Gastrocnemius medialis (tissue), 4 donors: Measurements from ENCODE around the gene VPREB3. TPM values are rescaled to one million over a fixed set of nuclear protein-coding genes. Genes with fewer than 3 reads are reported as not detected.

Experiments used
- ATAC-seq, 2 donors: fragments of 150-250 bp; one replicate each; pipeline ENCODE4 v1.9.1; 2016
- DNase-seq, 2 donors: peaks; one replicate each; pipeline ENCODE4 v3.0.0-alpha.2; 2019
- H3K27ac ChIP-seq, 4 donors: fragments of 200-600 bp; sonication (generic); 1 replicate in 1 of 4; 2 replicates in 3 of 4; pipeline ENCODE4 v1.5.1; 2016 to 2018; ENCODE audit warnings: mild to moderate bottlenecking in 2 of 4, moderate library complexity in 1 of 4
- H3K27me3 ChIP-seq, 3 donors: fragments of 200-600 bp; sonication (generic) in 2 of 3; 1 replicate in 1 of 3; 2 replicates in 2 of 3; pipeline versions ENCODE4 v1.5.1 to v1.6.0; 2016 to 2019; ENCODE audit warnings: mild to moderate bottlenecking in 1 of 3, moderate library complexity in 1 of 3
- H3K36me3 ChIP-seq, 2 donors: fragments of 200-600 bp; sonication (generic) in 1 of 2; one replicate each; pipeline ENCODE4 v1.5.1; 2017 to 2018
- H3K4me1 ChIP-seq, 2 donors: fragments of 200-600 bp; sonication (generic) in 1 of 2; one replicate each; pipeline ENCODE4 v1.5.1; 2016 to 2017; ENCODE audit warnings: mild to moderate bottlenecking in 2 of 2
- H3K4me3 ChIP-seq, 4 donors: fragments of 200-600 bp; sonication (generic) in 3 of 4; 1 replicate in 1 of 4; 2 replicates in 3 of 4; pipeline ENCODE4 v1.5.1; 2016 to 2019; ENCODE audit warnings: mild to moderate bottlenecking in 2 of 4
- H3K9me3 ChIP-seq, 3 donors: fragments of 200-600 bp; sonication (generic) in 2 of 3; 1 replicate in 1 of 3; 2 replicates in 2 of 3; pipeline ENCODE4 v1.5.1; 2016 to 2019
- POLR2A ChIP-seq, 2 donors: fragments of 450-650 bp; IDR thresholded peaks; one replicate each; pipeline ENCODE4 v1.6.1; 2017; ENCODE audit warnings: antibody characterized with exemption in 2 of 2, mild to moderate bottlenecking in 2 of 2, moderate library complexity in 2 of 2
- in situ Hi-C, 4 donors: fragments of 200-750 bp; cut with MboI; loops; one replicate each; pipeline versions ENCODE4 v1.15.0 to v1.8.0; 2017; ENCODE audit warnings: low sequenced_read_pairs in 4 of 4
- intact Hi-C: fragments of 100-400 bp; cut with DNase I; formaldehyde crosslinking; loops from one replicate; pipeline ENCODE4 v1.15.1; 2023; ENCODE audit warnings: low total_unique reads
- total RNA-seq, 4 donors: library from RNA; depleted of rRNA; stranded (reverse); fragments of >200 nt; gene quantifications; one replicate each; pipeline versions ENCODE4 v1.1.0 to v1.2.3, GENCODE V29; 2016
- TF ChIP-seq, protein P1 (sequence below), 5 experiments: fragments of 450-650 bp in 3 of 5; fragments of 200-600 bp in 2 of 5; sonication (generic) in 2 of 5; IDR thresholded peaks in 4 of 5; conservative IDR thresholded peaks in 1 of 5; 1 replicate in 4 of 5; 2 replicates in 1 of 5; pipeline ENCODE4 v1.5.1; 2016 to 2019; ENCODE audit warnings: antibody characterized with exemption in 5 of 5, mild to moderate bottlenecking in 3 of 5, moderate library complexity in 3 of 5

Gene VPREB3
- total RNA-seq, 4 donors from 2014 or later, result 1.1 TPM; not detected in 3

DNA sequence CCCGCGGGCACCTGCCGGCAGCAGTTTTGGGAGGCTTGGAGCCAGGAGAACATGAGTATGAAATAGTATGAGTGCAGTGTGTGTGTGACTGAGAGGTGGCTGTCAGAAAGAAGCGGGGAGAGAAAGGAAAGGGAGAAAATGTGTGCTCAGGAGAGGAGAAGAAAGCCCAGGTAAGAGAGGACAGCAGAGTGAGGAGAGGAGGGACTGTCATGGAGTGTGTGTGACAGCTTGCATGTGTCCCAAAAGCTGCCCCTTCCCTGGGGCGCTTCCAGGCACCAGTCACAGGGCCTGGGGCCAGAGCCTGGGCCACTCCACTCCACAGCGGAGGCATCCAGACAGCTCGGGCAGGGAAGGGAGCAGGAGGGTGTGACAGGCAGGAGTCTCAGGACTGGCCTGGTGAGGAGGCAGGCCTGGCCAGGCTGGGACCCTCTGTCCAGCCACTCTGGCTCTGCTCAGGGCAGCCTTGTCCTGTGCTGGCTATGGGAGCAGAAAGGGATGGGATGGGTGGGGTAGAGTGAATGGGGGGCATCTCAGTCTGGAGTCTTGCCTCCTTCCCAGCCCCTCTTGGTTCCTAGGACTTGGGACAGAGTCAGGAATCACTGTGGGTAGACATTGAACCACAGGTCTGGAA, 19.4 kb upstream of the VPREB3 start:
- in situ Hi-C loops (loop anchor here in 3 of 4 donors (5.0 to 10.0 kb wide), 3 partner anchors 71 to 79 kb away; no protein-coding TSS in a partner anchor), intact Hi-C loops (no loop called here)
- Histone ChIP-seq H3K4me3 (peak overlapping the region in 2 of 4 donors; percentile 29 to 62), H3K27ac (no peak overlapping the region), H3K36me3 (no peaks in the 10 kb centered on the region), H3K9me3 (no peaks in the 10 kb centered on the region), H3K27me3 (no peaks in the 10 kb centered on the region), H3K4me1 (peaks cover 10 to 16% of the 10 kb centered on the region in 2 donors)
- no peak for DNase-seq
- TF ChIP-seq, protein P1, sequence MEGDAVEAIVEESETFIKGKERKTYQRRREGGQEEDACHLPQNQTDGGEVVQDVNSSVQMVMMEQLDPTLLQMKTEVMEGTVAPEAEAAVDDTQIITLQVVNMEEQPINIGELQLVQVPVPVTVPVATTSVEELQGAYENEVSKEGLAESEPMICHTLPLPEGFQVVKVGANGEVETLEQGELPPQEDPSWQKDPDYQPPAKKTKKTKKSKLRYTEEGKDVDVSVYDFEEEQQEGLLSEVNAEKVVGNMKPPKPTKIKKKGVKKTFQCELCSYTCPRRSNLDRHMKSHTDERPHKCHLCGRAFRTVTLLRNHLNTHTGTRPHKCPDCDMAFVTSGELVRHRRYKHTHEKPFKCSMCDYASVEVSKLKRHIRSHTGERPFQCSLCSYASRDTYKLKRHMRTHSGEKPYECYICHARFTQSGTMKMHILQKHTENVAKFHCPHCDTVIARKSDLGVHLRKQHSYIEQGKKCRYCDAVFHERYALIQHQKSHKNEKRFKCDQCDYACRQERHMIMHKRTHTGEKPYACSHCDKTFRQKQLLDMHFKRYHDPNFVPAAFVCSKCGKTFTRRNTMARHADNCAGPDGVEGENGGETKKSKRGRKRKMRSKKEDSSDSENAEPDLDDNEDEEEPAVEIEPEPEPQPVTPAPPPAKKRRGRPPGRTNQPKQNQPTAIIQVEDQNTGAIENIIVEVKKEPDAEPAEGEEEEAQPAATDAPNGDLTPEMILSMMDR (IDR thresholded peaks at IDR 0.05 in 4 of 5, conservative IDR thresholded peaks at IDR 0.05 in 1 of 5), result no peak
- TF ChIP-seq POLR2A (IDR thresholded peaks at IDR 0.05), result no peak
- no peak for ATAC-seq

DNA sequence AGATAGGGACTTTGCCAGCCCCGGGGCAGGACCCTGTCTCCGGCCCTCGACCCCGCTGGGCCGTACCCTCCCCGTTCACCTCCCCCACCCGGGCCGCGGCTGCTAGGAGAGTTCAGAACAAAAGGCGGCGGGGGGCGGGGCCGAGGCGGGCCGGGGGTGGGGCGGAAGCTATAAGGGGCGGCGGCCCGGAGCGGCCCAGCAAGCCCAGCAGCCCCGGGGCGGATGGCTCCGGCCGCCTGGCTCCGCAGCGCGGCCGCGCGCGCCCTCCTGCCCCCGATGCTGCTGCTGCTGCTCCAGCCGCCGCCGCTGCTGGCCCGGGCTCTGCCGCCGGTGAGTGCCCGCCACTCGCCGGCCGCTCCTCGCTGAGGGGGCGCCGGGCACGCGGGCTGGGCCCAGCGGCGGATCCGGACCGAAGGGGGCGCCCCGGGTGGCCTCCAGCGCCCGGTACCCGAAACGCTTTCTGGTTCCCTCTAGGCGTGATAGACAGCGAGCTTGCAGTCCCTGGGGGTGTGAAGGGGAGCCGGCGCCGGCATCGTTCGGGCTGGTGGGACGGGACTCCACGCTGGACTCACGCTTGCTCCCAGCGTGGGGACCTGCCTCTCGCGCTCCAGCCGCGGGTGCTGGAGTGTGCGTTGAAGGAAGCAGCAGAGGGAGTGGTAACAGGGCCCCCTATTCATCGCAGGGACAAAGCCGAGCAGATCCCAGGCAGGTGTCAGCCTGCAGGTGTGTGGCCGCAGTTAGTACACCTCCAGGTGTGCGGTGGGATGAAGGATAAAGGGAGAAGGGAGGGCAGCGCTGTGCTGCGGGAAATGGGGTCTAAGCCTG, 18.6 kb upstream of the VPREB3 start, which contains the start of gene MMP11:
Gene MMP11, plus strand, starts transcription at position 201 of the 825 bp plus-strand sequence. Its CDS starts 22 bp downstream, at position 223.
- peaks cover 11 to 16% of the 10 kb centered on the region in 2 donors for H3K4me1 ChIP-seq

DNA sequence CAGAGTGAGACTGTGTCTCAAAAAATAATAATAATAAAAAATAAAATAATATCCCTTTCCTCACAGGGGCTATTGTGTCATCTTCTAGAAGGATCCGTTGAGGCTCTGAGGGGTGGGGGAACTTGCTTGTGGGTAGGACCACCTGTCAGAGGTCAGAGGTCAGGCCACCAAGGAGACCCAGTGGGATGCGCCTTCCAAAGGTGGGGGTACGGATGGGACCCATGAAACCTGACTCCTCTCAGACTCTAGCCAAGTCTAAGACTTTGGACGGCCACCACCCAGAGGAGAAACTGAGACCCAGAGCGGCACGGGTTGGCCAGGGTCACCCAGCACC, 18.1 kb upstream of the VPREB3 start:
- intact Hi-C loops, result no loop called here
- DNase-seq, result no peak

More for the DNA sequence above, 18.6 kb upstream of the VPREB3 start, which contains the start of gene MMP11:
- Histone ChIP-seq H3K9me3 (no peaks in the 10 kb centered on the region), H3K4me3 (peak within 1 kb of the TSS; percentile 37 to 62 (median 54)), H3K27me3 (no peaks in the 10 kb centered on the region), H3K36me3 (no peaks in the 10 kb centered on the region), H3K27ac (peak within 1 kb of the TSS in 3 of 4 donors; percentile 45 to 51 (median 47))
- no peak for ATAC-seq
- in situ Hi-C loops (loop anchor here in 3 of 4 donors (5.0 to 10.0 kb wide), 3 partner anchors 72 to 79 kb away; no protein-coding TSS in a partner anchor), intact Hi-C loops (no loop called here)
- DNase-seq, result no peak
- TF ChIP-seq, protein P1 (IDR thresholded peaks at IDR 0.05 in 4 of 5, conservative IDR thresholded peaks at IDR 0.05 in 1 of 5), result no peak
- no peak for TF ChIP-seq POLR2A (IDR thresholded peaks at IDR 0.05)

DNA sequence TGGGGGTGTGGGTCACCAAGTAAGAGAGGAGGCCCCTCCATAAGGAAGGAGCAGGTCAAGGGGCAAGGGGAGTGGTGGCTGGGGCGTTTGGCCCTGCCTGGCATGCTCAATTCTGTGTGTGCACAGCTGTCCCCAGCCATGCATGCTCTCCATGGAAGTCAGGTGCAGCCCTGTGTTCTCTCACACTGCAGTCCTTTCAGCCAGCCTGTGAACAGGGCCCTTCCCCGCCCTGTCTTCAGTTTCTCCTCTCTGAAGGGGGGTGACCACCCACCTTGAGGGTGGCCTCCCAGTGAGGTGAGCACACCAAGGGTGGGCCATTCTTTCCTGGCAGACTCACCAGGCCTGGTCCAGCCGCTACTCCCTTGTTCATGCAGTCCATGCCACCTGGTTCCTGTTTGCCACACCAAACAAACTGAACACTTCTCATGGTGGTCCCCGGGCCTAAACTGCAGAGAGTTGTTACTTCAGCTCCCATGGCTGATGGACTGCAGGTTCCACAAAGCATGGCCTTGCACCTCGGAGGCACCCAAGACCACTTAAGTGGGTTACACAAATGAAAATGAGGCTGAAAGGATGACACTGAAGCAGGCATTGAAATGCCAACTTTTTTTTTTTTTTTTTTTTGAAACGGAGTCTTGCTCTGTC, 15.2 kb upstream of the VPREB3 start:
- no peak for ATAC-seq
- no peak overlapping the region for H3K4me3 ChIP-seq
- intact Hi-C loops, result loop anchor here (2.0 to 5.0 kb wide), 6 partner anchors 17 to 247 kb away; partner anchors contain the start of genes MIF and SMARCB1
- DNase-seq, result no peak
- H3K27me3 ChIP-seq, result no peaks in the 10 kb centered on the region
- no peaks in the 10 kb centered on the region for H3K9me3 ChIP-seq
- in situ Hi-C loops, result no loop called here
- peaks cover 25 to 35% of the 10 kb centered on the region in 2 donors for H3K4me1 ChIP-seq
- TF ChIP-seq, protein P1 (IDR thresholded peaks at IDR 0.05 in 4 of 5, conservative IDR thresholded peaks at IDR 0.05 in 1 of 5), result no peak
- peak overlapping the region; percentile 96 to 100 (median 100) for H3K27ac ChIP-seq
- H3K36me3 ChIP-seq, result no peaks in the 10 kb centered on the region

More for the DNA sequence above, 18.1 kb upstream of the VPREB3 start:
- no peaks in the 10 kb centered on the region for H3K27me3 ChIP-seq
- H3K27ac ChIP-seq, result peak overlapping the region in 3 of 4 donors; percentile 45 to 51 (median 47)
- TF ChIP-seq, protein P1 (IDR thresholded peaks at IDR 0.05 in 4 of 5, conservative IDR thresholded peaks at IDR 0.05 in 1 of 5), result no peak
- TF ChIP-seq POLR2A (IDR thresholded peaks at IDR 0.05), result no peak
- no peaks in the 10 kb centered on the region for H3K9me3 ChIP-seq
- H3K36me3 ChIP-seq, result no peaks in the 10 kb centered on the region
- ATAC-seq, result no peak
- peak overlapping the region; percentile 37 to 62 (median 54) for H3K4me3 ChIP-seq
- peaks cover 11 to 16% of the 10 kb centered on the region in 2 donors for H3K4me1 ChIP-seq
- in situ Hi-C loops, result loop anchor here in 3 of 4 donors (5.0 to 10.0 kb wide), 3 partner anchors 73 to 80 kb away; no protein-coding TSS in a partner anchor
